Measurements from ENCODE around the gene ZNF331. TPM values are rescaled to one million over a fixed set of nuclear protein-coding genes. Genes with fewer than 3 reads are reported as not detected.

ZNF331 gene
- total RNA-seq, 6 donors from 2014 or later: 26.3 to 80.0 (median 47.1) TPM

DNA sequence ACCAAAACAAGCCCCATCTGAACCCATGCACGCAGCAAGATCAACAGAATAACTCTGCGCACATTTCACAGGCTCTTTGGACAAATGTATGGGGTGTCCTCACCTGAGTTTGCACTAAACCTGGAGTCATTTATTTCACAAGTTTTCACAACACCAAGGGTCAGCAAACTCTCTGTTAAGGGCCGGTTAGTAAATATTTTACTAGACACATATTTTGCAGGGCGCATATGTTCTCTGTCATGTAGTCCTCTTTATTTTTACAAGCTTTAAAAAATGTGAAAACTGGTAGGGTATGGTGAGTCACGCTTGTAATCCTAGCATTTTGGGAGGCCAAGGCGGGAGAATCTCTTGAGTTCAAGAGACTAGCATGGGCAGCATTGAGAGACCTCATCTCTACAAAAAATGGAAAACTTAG, 48.3 kb downstream of the ZNF331 start:
- no peak overlapping the region for H3K27ac ChIP-seq
- 91 to 98% methylated on average over 6 of the region's 6 CpGs for WGBS, 2 donors
- H3K4me1 ChIP-seq: peaks cover 0 to 6% (median 0%) of the 10 kb centered on the region in 4 donors
- H3K4me3 ChIP-seq: no peak overlapping the region
- H3K9me3 ChIP-seq: peaks cover 0 to 6% (median under 1%) of the 10 kb centered on the region in 4 donors
- no peak for ATAC-seq (ENCODE audit: low FRiP score in 2 of 2)
- H3K27me3 ChIP-seq: no peaks in the 10 kb centered on the region
- H3K36me3 ChIP-seq: no peaks in the 10 kb centered on the region
- DNase-seq: no peak
- TF ChIP-seq, protein P1, sequence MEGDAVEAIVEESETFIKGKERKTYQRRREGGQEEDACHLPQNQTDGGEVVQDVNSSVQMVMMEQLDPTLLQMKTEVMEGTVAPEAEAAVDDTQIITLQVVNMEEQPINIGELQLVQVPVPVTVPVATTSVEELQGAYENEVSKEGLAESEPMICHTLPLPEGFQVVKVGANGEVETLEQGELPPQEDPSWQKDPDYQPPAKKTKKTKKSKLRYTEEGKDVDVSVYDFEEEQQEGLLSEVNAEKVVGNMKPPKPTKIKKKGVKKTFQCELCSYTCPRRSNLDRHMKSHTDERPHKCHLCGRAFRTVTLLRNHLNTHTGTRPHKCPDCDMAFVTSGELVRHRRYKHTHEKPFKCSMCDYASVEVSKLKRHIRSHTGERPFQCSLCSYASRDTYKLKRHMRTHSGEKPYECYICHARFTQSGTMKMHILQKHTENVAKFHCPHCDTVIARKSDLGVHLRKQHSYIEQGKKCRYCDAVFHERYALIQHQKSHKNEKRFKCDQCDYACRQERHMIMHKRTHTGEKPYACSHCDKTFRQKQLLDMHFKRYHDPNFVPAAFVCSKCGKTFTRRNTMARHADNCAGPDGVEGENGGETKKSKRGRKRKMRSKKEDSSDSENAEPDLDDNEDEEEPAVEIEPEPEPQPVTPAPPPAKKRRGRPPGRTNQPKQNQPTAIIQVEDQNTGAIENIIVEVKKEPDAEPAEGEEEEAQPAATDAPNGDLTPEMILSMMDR (IDR thresholded peaks at IDR 0.05): no peak
- TF ChIP-seq EP300 (IDR thresholded peaks at IDR 0.05) (no peak), POLR2AphosphoS5 (IDR thresholded peaks at IDR 0.05) (no peak), POLR2A (IDR thresholded peaks at IDR 0.05) (no peak)

GRCh38 chr19:53594811-53595509, 57.0 kb downstream of the ZNF331 start:
- Histone ChIP-seq H3K4me3 (no peak overlapping the region), H3K27me3 (no peaks in the 10 kb centered on the region), H3K36me3 (no peaks in the 10 kb centered on the region), H3K4me1 (no peaks in the 10 kb centered on the region), H3K27ac (no peak overlapping the region), H3K9me3 (no peaks in the 10 kb centered on the region)
- DNase-seq (peak in 1 of 2 donors; percentile 49), ATAC-seq (ENCODE audit: low FRiP score in 2 of 2) (peak in 1 of 2 donors; percentile 16)
- no peak for TF ChIP-seq POLR2A (IDR thresholded peaks at IDR 0.05)
- no peak for TF ChIP-seq POLR2AphosphoS5 (IDR thresholded peaks at IDR 0.05)
- TF ChIP-seq, protein P1 (IDR thresholded peaks at IDR 0.05): no peak
- no peak for TF ChIP-seq EP300 (IDR thresholded peaks at IDR 0.05)
- WGBS, 2 donors: 72 to 82% methylated on average over 14 of the region's 14 CpGs

- TF ChIP-seq POLR2AphosphoS5 (IDR thresholded peaks at IDR 0.05) (no peak), EP300 (IDR thresholded peaks at IDR 0.05) (no peak), POLR2A (IDR thresholded peaks at IDR 0.05) (no peak)
- TF ChIP-seq, protein P1 (IDR thresholded peaks at IDR 0.05): no peak
- WGBS, 2 donors: 77 to 85% methylated on average over 5 to 9 of the region's 9 CpGs
- DNase-seq (no peak), ATAC-seq (ENCODE audit: low FRiP score in 2 of 2) (no peak)
- H3K36me3 ChIP-seq: no peaks in the 10 kb centered on the region
- no peaks in the 10 kb centered on the region for H3K4me1 ChIP-seq
- H3K9me3 ChIP-seq: no peaks in the 10 kb centered on the region
- H3K4me3 ChIP-seq: no peak overlapping the region
- H3K27me3 ChIP-seq: no peaks in the 10 kb centered on the region
- no peak overlapping the region for H3K27ac ChIP-seq
Measured at GRCh38 chr19:53595510-53595867, 57.5 kb downstream of the ZNF331 start.

DNA sequence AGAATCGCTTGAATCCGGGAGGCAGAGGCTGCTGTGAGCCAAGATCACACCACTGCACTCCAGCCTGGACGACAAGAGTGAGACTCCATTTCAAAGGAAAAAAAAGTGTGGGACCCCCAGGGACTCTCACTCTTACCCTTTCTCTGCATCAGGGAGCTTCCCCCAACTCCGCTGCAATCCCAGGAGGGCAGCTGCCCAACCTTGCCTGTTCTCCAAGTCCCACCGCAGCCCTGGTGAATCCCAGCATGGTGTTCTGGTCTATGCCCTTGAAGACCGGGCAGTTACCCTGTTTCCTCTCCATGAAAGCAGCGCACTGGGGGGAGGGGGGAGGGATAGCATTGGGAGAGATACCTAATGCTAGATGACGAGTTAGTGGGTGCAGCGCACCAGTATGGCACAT, 58.1 kb downstream of the ZNF331 start:
- WGBS, 2 donors: 85% methylated on average over 9 of the region's 9 CpGs
- no peaks in the 10 kb centered on the region for H3K36me3 ChIP-seq
- TF ChIP-seq POLR2AphosphoS5 (IDR thresholded peaks at IDR 0.05) (no peak), EP300 (IDR thresholded peaks at IDR 0.05) (no peak), POLR2A (IDR thresholded peaks at IDR 0.05) (no peak)
- TF ChIP-seq, protein P1 (IDR thresholded peaks at IDR 0.05): no peak
- no peaks in the 10 kb centered on the region for H3K9me3 ChIP-seq
- no peaks in the 10 kb centered on the region for H3K4me1 ChIP-seq
- no peak overlapping the region for H3K27ac ChIP-seq
- H3K4me3 ChIP-seq: no peak overlapping the region
- DNase-seq: no peak
- ATAC-seq (ENCODE audit: low FRiP score in 2 of 2): no peak
- no peaks in the 10 kb centered on the region for H3K27me3 ChIP-seq

DNA sequence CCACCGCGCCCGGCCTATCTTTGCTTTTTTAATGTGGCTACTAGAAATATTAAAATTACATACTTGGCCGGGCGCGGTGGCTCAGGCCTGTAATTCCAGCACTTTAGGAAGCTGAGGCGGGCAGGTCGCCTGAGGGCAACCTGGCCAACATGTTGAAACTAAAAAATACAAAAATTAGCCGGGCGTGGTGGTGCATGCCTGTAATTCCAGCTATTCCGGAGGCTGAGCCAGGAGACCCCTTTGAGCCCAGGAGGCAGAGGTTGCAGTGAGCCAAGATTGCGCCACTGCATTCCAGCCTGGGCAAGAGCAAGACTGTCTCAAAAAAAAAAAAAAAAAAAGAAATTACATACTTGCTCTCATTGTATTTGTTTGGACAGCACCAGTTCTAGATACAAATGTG, 59.1 kb downstream of the ZNF331 start:
- 72 to 74% methylated on average over 12 of the region's 12 CpGs for WGBS, 2 donors
- no peak for TF ChIP-seq EP300 (IDR thresholded peaks at IDR 0.05)
- TF ChIP-seq POLR2A (IDR thresholded peaks at IDR 0.05): no peak
- no peak for TF ChIP-seq POLR2AphosphoS5 (IDR thresholded peaks at IDR 0.05)
- TF ChIP-seq, protein P1 (IDR thresholded peaks at IDR 0.05): no peak
- H3K27me3 ChIP-seq: no peaks in the 10 kb centered on the region
- no peaks in the 10 kb centered on the region for H3K4me1 ChIP-seq
- H3K4me3 ChIP-seq: no peak overlapping the region
- no peak for ATAC-seq (ENCODE audit: low FRiP score in 2 of 2)
- H3K9me3 ChIP-seq: no peaks in the 10 kb centered on the region
- no peaks in the 10 kb centered on the region for H3K36me3 ChIP-seq
- H3K27ac ChIP-seq: no peak overlapping the region
- no peak for DNase-seq
